H1 (cell line): ENCODE measurements around the gene HAGH. TPM values are rescaled to one million over a fixed set of nuclear protein-coding genes. Genes with fewer than 3 reads are reported as not detected.
A peak's percentile ranks its signal among the peaks of the same experiment; 100 is the strongest.

ENCODE experiments used
- CTCF ChIA-PET: fragments of 300-600 bp; sonication (Branson Sonifier 250); formaldehyde crosslinking; loops from one replicate; lab custom pipeline; 2021; ENCODE audit not compliant: partially characterized antibody; lab: Charles Lee
- POLR2A ChIA-PET: fragments of 300-600 bp; sonication (Branson Sonifier 250); formaldehyde crosslinking; loops from one replicate; lab custom pipeline; 2021; ENCODE audit warnings: inconsistent platforms; ENCODE audit not compliant: partially characterized antibody; lab: Charles Lee
- DNase-seq, 2 experiments: peaks; one replicate each; pipeline versions ENCODE4 v3.0.0 to v3.0.0-alpha.2; 2010 to 2022; ENCODE audit warnings: low spot score in 2 of 2, low read depth in 1 of 2, mixed read lengths in 1 of 2
- FAIRE-seq: peaks from 2 replicates; lab custom pipeline; 2011; peaks lifted over from hg19 to GRCh38; lab: Jason Lieb, UNC
- H2AFZ ChIP-seq: 2 replicates; pipeline ENCODE4 v1.8.1; 2012; ENCODE audit warnings: low read length, inconsistent platforms
- H2AK5ac ChIP-seq: 2 replicates; pipeline ENCODE4 v1.6.1; 2013; ENCODE audit warnings: low read depth, low read length
- H2BK120ac ChIP-seq: replicated peaks from 2 replicates; pipeline ENCODE3; 2013; ENCODE audit warnings: low read depth, low read length, inconsistent platforms
- H2BK12ac ChIP-seq: 2 replicates; pipeline ENCODE4 v1.6.1; 2013; ENCODE audit warnings: low read depth, low read length
- H2BK15ac ChIP-seq: 2 replicates; pipeline ENCODE4 v1.6.1; 2013; ENCODE audit warnings: low read length
- H2BK20ac ChIP-seq: 2 replicates; pipeline ENCODE4 v1.6.1; 2013; ENCODE audit warnings: low read length
- H2BK5ac ChIP-seq: 2 replicates; pipeline ENCODE4 v1.6.1; 2013; ENCODE audit warnings: low read depth, low read length
- H3K14ac ChIP-seq: 2 replicates; pipeline ENCODE4 v1.6.1; 2013; ENCODE audit warnings: inconsistent platforms; ENCODE audit not compliant: insufficient read length
- H3K18ac ChIP-seq: 2 replicates; pipeline ENCODE4 v1.6.1; 2013; ENCODE audit warnings: low read length; ENCODE audit errors: extremely low read depth
- H3K23ac ChIP-seq: 2 replicates; pipeline ENCODE4 v1.6.1; 2013; ENCODE audit warnings: inconsistent platforms; ENCODE audit not compliant: insufficient read length
- H3K23me2 ChIP-seq: 2 replicates; pipeline ENCODE4 v1.6.1; 2013; ENCODE audit warnings: low read depth, low read length
- H3K27ac ChIP-seq: 2 replicates; pipeline ENCODE4 v1.6.1; 2011; ENCODE audit warnings: low read depth, low read length, inconsistent platforms
- H3K27me3 ChIP-seq, 4 experiments: replicated peaks in 1 of 4; 1 replicate in 1 of 4; 2 replicates in 3 of 4; pipeline versions ENCODE4 v1.6.1 to v1.8.1; 2011 to 2013; ENCODE audit warnings: low read length in 3 of 4, mild to moderate bottlenecking in 3 of 4, inconsistent platforms in 2 of 4, mixed read lengths in 2 of 4, moderate library complexity in 1 of 4; ENCODE audit not compliant: control insufficient read depth in 3 of 4, insufficient read depth in 3 of 4; ENCODE audit errors: extremely low read depth in 1 of 4
- H3K36me3 ChIP-seq, 4 experiments: 2 replicates each; pipeline versions ENCODE4 v1.6.1 to v1.8.1; 2011 to 2013; ENCODE audit warnings: mild to moderate bottlenecking in 4 of 4, low read length in 3 of 4, moderate library complexity in 2 of 4, control low read depth in 1 of 4, inconsistent platforms in 1 of 4; ENCODE audit not compliant: insufficient read depth in 4 of 4, control insufficient read depth in 2 of 4
- H3K4ac ChIP-seq: replicated peaks from 2 replicates; pipeline ENCODE3; 2013; ENCODE audit warnings: low read length, low read depth, mixed read lengths, inconsistent platforms; ENCODE audit not compliant: insufficient read length
- H3K4me1 ChIP-seq, 4 experiments: replicated peaks in 1 of 4; 1 replicate in 1 of 4; 2 replicates in 3 of 4; pipeline versions ENCODE4 v1.6.1 to v1.8.1; 2011 to 2013; ENCODE audit warnings: low read length in 3 of 4, inconsistent platforms in 2 of 4, mixed read lengths in 1 of 4; ENCODE audit not compliant: insufficient read depth in 4 of 4, control insufficient read depth in 3 of 4
- H3K4me2 ChIP-seq, 2 experiments: 2 replicates each; pipeline versions ENCODE4 v1.6.1 to v1.8.1; 2011 to 2013; ENCODE audit warnings: low read depth in 2 of 2, low read length in 2 of 2, control low read depth in 1 of 2, inconsistent platforms in 1 of 2, mild to moderate bottlenecking in 1 of 2; ENCODE audit not compliant: insufficient read depth in 1 of 2
- H3K4me3 ChIP-seq, 4 experiments: fragments of 200-600, 300-600 bp in 1 of 4; sonication (generic), shearing (Covaris generic), sonication (Bioruptor Twin) in 1 of 4; 2 replicates each; pipeline versions ENCODE4 v1.5.1 to v1.8.1; 2011 to 2016; ENCODE audit warnings: low read length in 4 of 4, low read depth in 3 of 4, control low read depth in 2 of 4, inconsistent platforms in 2 of 4, mild to moderate bottlenecking in 2 of 4, mixed read lengths in 1 of 4, moderate library complexity in 1 of 4; ENCODE audit not compliant: insufficient read depth in 2 of 4; ENCODE audit errors: extremely low read depth in 1 of 4
- H3K56ac ChIP-seq: replicated peaks from 2 replicates; pipeline ENCODE3; 2013; ENCODE audit warnings: low read depth, mild to moderate bottlenecking, mixed read lengths, low read length, inconsistent platforms; ENCODE audit not compliant: insufficient read length
- H3K79me1 ChIP-seq: 2 replicates; pipeline ENCODE4 v1.6.1; 2013; ENCODE audit warnings: low read depth, low read length, control low read depth
- H3K79me2 ChIP-seq, 2 experiments: 2 replicates each; pipeline versions ENCODE4 v1.6.1 to v1.8.1; 2012 to 2013; ENCODE audit warnings: low read length in 2 of 2, mild to moderate bottlenecking in 2 of 2, inconsistent platforms in 1 of 2; ENCODE audit not compliant: insufficient read depth in 2 of 2, control insufficient read depth in 1 of 2
- H3K9ac ChIP-seq, 4 experiments: replicated peaks in 1 of 4; 1 replicate in 1 of 4; 2 replicates in 3 of 4; pipeline versions ENCODE4 v1.6.1 to v1.8.1; 2011 to 2013; ENCODE audit warnings: low read depth in 3 of 4, low read length in 3 of 4, control low read depth in 2 of 4, mild to moderate bottlenecking in 2 of 4, moderate library complexity in 2 of 4, inconsistent platforms in 1 of 4; ENCODE audit errors: extremely low read depth in 1 of 4
- H3K9me3 ChIP-seq, 2 experiments: 2 replicates each; pipeline versions ENCODE4 v1.6.1 to v1.8.1; 2012 to 2013; ENCODE audit warnings: mild to moderate bottlenecking in 2 of 2, moderate library complexity in 2 of 2, control low read depth in 1 of 2, inconsistent platforms in 1 of 2, low read depth in 1 of 2, low read length in 1 of 2, mixed read lengths in 1 of 2; ENCODE audit not compliant: insufficient read depth in 2 of 2
- H4K20me1 ChIP-seq, 2 experiments: replicated peaks in 1 of 2; 2 replicates each; pipeline versions ENCODE3 to v1.8.1; 2011 to 2013; ENCODE audit warnings: inconsistent platforms in 2 of 2, low read length in 2 of 2, mild to moderate bottlenecking in 1 of 2; ENCODE audit not compliant: insufficient read depth in 2 of 2, control insufficient read depth in 1 of 2
- H4K5ac ChIP-seq: 2 replicates; pipeline ENCODE4 v1.6.1; 2013; ENCODE audit warnings: low read length, low read depth, mixed read lengths, inconsistent platforms; ENCODE audit not compliant: insufficient read length
- H4K8ac ChIP-seq: 2 replicates; pipeline ENCODE4 v1.8.0; 2013; ENCODE audit warnings: mild to moderate bottlenecking, moderate library complexity, low read length, inconsistent platforms; ENCODE audit not compliant: insufficient read depth; ENCODE audit errors: extremely low read depth
- H4K91ac ChIP-seq: replicated peaks from 2 replicates; pipeline ENCODE3; 2013; ENCODE audit warnings: low read length, mixed read lengths, inconsistent platforms; ENCODE audit not compliant: insufficient read length
- CBX5 ChIP-seq: fragments of 300-800, 300-1000 bp; sonication (generic); IDR thresholded peaks from 2 replicates; pipeline ENCODE4 v1.7.1; 2016; ENCODE audit warnings: antibody characterized with exemption, low read length, low read depth
- WGBS, 2 experiments: shearing (Covaris generic) in 1 of 2; methylation state at CpG; one replicate each; pipeline versions ENCODE4 v1.1.6 to v1.1.7; 2013 to 2015; ENCODE audit warnings: low lambda C conversion rate in 2 of 2, mixed read lengths in 2 of 2, inconsistent platforms in 1 of 2, low coverage in 1 of 2, missing lambda C conversion rate in 1 of 2; ENCODE audit not compliant: insufficient replicate concordance in 2 of 2, insufficient coverage in 1 of 2, insufficient read length in 1 of 2; ENCODE audit errors: extremely low coverage in 1 of 2, missing lambda C conversion rate in 1 of 2; 5-methylcytosine and 5-hydroxymethylcytosine counted together
- polyA plus RNA-seq, 7 experiments: library from polyadenylated mRNA; depleted of rRNA in 3 of 7; stranded (reverse) in 5 of 7; unstranded in 2 of 7; fragments of >200 nt in 5 of 7; fragments of 200-250 nt in 2 of 7; gene quantifications; 1 replicate in 5 of 7; 2 replicates in 1 of 7; 4 replicates in 1 of 7; pipeline versions ENCODE4 v1.2.1 to v1.2.3, GENCODE V29; 2011 to 2013; ENCODE audit warnings: missing spikeins in 2 of 7, mixed read lengths in 2 of 7
- total RNA-seq: library from RNA; stranded (reverse); fragmentation: NEBNext Ultra II Directional; extraction: Animal tissue kit (Norgen Biotek cat#: 25700); gene quantifications from 2 replicates; pipeline ENCODE4 v1.2.1, GENCODE V29; 2021

The HAGH gene
- total and polyA plus RNA-seq, 2 of the 8 experiments (the other 6 are each of a cell fraction or from before 2014, with no cell fraction given) = 28.7 to 40.6 TPM

GRCh38 chr16:1832838-1833454, 6.3 kb upstream of the HAGH start:
- DNase-seq = no peak
- H3K9me3 ChIP-seq = no peaks in the 10 kb centered on the region
- H3K4me1 ChIP-seq = no peaks in the 10 kb centered on the region; a peak in 1 of 7 replicates
- CTCF ChIA-PET = interaction anchor here (0.9 to 1.3 kb wide), 3 partner anchors 8 to 129 kb away, joined by 3 read pairs; no protein-coding TSS in a partner anchor
- no peak overlapping the region for H2AFZ ChIP-seq
- H4K91ac ChIP-seq = no peak overlapping the region
- H3K14ac ChIP-seq = no peak overlapping the region
- H3K27ac ChIP-seq = no peak overlapping the region
- H3K79me2 ChIP-seq = peaks cover 0 to 12% of the 10 kb centered on the region in 2 experiments; a peak in 2 of 4 replicates
- no peak overlapping the region for H2BK15ac ChIP-seq
- no peak for TF ChIP-seq CBX5
- TF ChIP-seq, all 59 proteins: peak for 0
- peaks cover 0 to 2% of the 10 kb centered on the region in 2 experiments for H4K20me1 ChIP-seq
- no peak overlapping the region for H2BK120ac ChIP-seq
- no peak overlapping the region for H3K18ac ChIP-seq
- FAIRE-seq = no peak
- no peak overlapping the region for H3K4ac ChIP-seq
- POLR2A ChIA-PET = interaction anchor here (0.6 kb wide), 1 partner anchor 224 kb away, joined by 3 read pairs; no protein-coding TSS in a partner anchor
- WGBS, 2 experiments = 73% methylated on average over 7 of the region's 9 CpGs; no CpG with 5 or more reads in 1 of the 2 experiments
- H4K5ac ChIP-seq = no peak overlapping the region
- no peak overlapping the region for H2BK5ac ChIP-seq
- no peak overlapping the region for H3K56ac ChIP-seq
- 0 out of 2 replicates have a peak overlapping the region, but pooled peaks have one; percentile 14 for H4K8ac ChIP-seq
- H2BK20ac ChIP-seq = no peak overlapping the region
- H3K27me3 ChIP-seq = no peaks in the 10 kb centered on the region; a peak in 1 of 7 replicates
- no peaks in the 10 kb centered on the region for H3K36me3 ChIP-seq
- H2BK12ac ChIP-seq = no peak overlapping the region
- peaks cover 3% of the 10 kb centered on the region for H3K79me1 ChIP-seq
- H3K4me2 ChIP-seq = no peak overlapping the region
- no peaks in the 10 kb centered on the region for H3K23me2 ChIP-seq
- no peak overlapping the region for H3K23ac ChIP-seq
- no peak overlapping the region for H3K9ac ChIP-seq
- no peak overlapping the region for H2AK5ac ChIP-seq
- H3K4me3 ChIP-seq = no peak overlapping the region
